ENCODE results near the gene ZNF536. TPM values are rescaled to one million over a fixed set of nuclear protein-coding genes. Genes with fewer than 3 reads are reported as not detected.
"Not testable (repeated sequence)": the region's sequence is repeated elsewhere in the genome, so short reads cannot be mapped to it uniquely, and the experiment has no call there.

Gene ZNF536
- total and polyA plus RNA-seq, 12 donors, result 0.22 to 10.7 (median 3.7) TPM

DNA sequence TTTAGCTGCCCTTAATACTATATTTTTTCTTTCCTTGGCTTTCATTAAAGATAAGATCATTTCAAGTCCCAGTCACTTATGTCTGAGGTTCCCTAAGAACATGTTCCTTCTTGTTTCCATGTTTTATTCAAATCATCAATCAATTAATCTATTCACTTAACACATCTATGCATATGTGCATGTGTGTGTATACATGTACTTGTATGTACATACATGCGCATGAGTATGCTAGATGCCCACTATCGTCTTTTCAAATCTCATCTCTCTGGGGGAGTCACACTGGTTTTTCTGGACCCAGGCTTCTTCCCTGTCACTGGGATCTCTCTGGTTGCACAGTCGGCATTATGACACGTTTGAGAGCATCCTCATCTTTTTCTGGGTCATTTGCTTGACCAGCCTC lies 108.9 kb downstream of the ZNF536 start:
- no peaks in the 10 kb centered on the region for H3K36me3 ChIP-seq
- peaks cover 0 to 15% (median 0%) of the 10 kb centered on the region in 9 donors for H3K4me1 ChIP-seq
- H3K4me3 ChIP-seq, result no peak overlapping the region
- intact Hi-C loops (cut with DNase I), result no loop called here
- H3K27me3 ChIP-seq, result peaks cover 0 to 14% (median 3%) of the 10 kb centered on the region in 7 donors
- H3K9me3 ChIP-seq, result no peaks in the 10 kb centered on the region
- ATAC-seq, result no peak
- 89% methylated on average over 4 of the region's 4 CpGs for WGBS, 2 donors
- TF ChIP-seq, protein P1, sequence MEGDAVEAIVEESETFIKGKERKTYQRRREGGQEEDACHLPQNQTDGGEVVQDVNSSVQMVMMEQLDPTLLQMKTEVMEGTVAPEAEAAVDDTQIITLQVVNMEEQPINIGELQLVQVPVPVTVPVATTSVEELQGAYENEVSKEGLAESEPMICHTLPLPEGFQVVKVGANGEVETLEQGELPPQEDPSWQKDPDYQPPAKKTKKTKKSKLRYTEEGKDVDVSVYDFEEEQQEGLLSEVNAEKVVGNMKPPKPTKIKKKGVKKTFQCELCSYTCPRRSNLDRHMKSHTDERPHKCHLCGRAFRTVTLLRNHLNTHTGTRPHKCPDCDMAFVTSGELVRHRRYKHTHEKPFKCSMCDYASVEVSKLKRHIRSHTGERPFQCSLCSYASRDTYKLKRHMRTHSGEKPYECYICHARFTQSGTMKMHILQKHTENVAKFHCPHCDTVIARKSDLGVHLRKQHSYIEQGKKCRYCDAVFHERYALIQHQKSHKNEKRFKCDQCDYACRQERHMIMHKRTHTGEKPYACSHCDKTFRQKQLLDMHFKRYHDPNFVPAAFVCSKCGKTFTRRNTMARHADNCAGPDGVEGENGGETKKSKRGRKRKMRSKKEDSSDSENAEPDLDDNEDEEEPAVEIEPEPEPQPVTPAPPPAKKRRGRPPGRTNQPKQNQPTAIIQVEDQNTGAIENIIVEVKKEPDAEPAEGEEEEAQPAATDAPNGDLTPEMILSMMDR (IDR thresholded peaks at IDR 0.05), result no peak
- DNase-seq, result no peak
- H3K27ac ChIP-seq, result no peak overlapping the region

GRCh38 chr19:30481823-30482222 lies 109.6 kb downstream of the ZNF536 start:
- no peak for ATAC-seq
- WGBS, 2 donors, result 92 to 96% methylated on average over 6 of the region's 6 CpGs
- no peak for DNase-seq
- H3K36me3 ChIP-seq, result no peaks in the 10 kb centered on the region
- H3K27ac ChIP-seq, result no peak overlapping the region
- intact Hi-C loops (cut with DNase I), result no loop called here
- H3K4me3 ChIP-seq, result no peak overlapping the region
- H3K4me1 ChIP-seq, result peaks cover 0 to 15% (median 0%) of the 10 kb centered on the region in 9 donors
- TF ChIP-seq, protein P1 (IDR thresholded peaks at IDR 0.05), result no peak
- H3K27me3 ChIP-seq, result peaks cover 0 to 16% (median 3%) of the 10 kb centered on the region in 7 donors
- H3K9me3 ChIP-seq, result no peaks in the 10 kb centered on the region

DNA sequence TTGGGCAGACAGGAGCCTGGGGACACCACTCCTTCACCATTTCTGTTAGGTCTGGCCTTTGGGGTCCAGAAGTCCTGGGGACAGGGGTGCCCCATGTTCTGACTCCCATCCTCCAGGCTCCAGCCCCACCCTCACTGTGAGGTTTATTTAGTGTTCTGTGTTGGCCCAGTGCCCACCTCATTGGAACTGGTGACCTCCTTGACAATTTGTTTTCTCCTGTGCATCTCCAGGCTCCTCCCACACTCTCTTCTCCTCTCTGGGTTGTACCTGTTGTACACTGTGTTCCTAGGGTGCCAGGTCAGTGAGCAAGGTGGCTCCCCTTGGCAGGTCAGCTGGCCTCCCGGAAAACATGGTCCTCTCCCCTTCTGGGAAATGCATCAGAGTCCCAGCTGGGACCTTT lies 110.8 kb downstream of the ZNF536 start:
- ATAC-seq, result no peak

DNA sequence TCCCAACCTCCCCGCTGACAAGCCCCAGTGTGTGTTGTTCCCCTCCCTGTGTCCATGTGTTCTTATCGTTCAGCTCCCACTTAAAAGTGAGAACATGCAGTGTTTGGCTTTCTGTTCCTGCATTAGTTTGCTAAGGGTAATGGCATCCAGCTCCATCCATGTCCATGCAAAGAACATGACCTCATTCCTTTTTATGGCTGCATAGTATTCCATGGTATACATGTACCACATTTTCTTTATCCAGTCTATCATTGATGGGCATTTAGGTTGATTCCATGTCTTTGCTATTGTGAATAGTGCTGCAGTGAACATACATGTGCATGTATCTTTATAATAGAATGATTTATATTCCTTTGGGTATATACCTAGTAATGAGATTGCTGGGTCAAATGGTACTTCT lies 114.1 kb downstream of the ZNF536 start:
- not testable (repeated sequence) for ATAC-seq
- WGBS, 2 donors, result 89 to 91% methylated on average over 2 of the region's 2 CpGs

More for the DNA sequence above, 110.8 kb downstream of the ZNF536 start:
- Histone ChIP-seq H3K4me1 (peaks cover 0 to 15% (median 0%) of the 10 kb centered on the region in 9 donors), H3K27ac (no peak overlapping the region), H3K27me3 (peaks cover 0 to 19% (median 0%) of the 10 kb centered on the region in 7 donors), H3K4me3 (no peak overlapping the region), H3K36me3 (no peaks in the 10 kb centered on the region), H3K9me3 (no peaks in the 10 kb centered on the region)
- WGBS, 2 donors, result 72 to 87% methylated on average over 1 of the region's 1 CpG
- DNase-seq, result no peak
- TF ChIP-seq, protein P1 (IDR thresholded peaks at IDR 0.05), result no peak
- intact Hi-C loops (cut with DNase I), result no loop called here

DNA sequence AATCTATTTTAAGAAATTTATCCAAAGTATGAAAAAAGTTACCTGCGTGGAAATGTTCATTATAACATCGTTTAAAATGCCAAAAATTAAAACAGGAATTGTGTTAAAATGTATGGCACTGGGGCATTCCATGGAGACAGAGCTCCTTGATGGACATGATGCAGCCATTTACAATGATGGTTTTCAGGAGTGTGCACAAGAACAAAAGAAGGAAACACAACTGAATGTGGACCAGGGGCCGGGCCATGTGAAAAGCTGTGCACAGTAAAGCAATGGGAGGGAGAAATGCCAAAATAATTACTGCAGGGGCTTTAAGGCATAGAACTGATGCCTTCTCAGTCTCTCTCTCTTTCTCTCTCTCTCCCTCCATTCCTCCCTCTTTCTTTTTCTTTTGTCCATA lies 115.0 kb downstream of the ZNF536 start:
- no peak for DNase-seq
- no peaks in the 10 kb centered on the region for H3K36me3 ChIP-seq
- no peak overlapping the region for H3K27ac ChIP-seq
- WGBS, 2 donors, result 75% methylated on average over 3 of the region's 3 CpGs
- no peak overlapping the region for H3K4me3 ChIP-seq
- H3K9me3 ChIP-seq, result no peaks in the 10 kb centered on the region
- H3K27me3 ChIP-seq, result peaks cover 0 to 37% (median 12%) of the 10 kb centered on the region in 7 donors
- no peak for ATAC-seq
- intact Hi-C loops (cut with DNase I), result no loop called here
- no peaks in the 10 kb centered on the region for H3K4me1 ChIP-seq
- TF ChIP-seq, protein P1 (IDR thresholded peaks at IDR 0.05), result no peak

More for the DNA sequence above, 114.1 kb downstream of the ZNF536 start:
- DNase-seq; H3K36me3 ChIP-seq; H3K9me3 ChIP-seq; H3K4me1 ChIP-seq; H3K4me3 ChIP-seq; intact Hi-C loops (cut with DNase I); H3K27ac ChIP-seq: not testable (repeated sequence)
- H3K27me3 ChIP-seq, result peaks cover 0 to 30% (median 6%) of the 10 kb centered on the region in 7 donors
